ENCODE results near the gene SPATA32.

GRCh38 chr17:45271603-45272002, 9.7 kb upstream of the SPATA32 start:
- no peak for TF ChIP-seq CTCF (conservative IDR thresholded peaks at IDR 0.05)
- TF ChIP-seq EZH2 (IDR thresholded peaks at IDR 0.05; ENCODE audit: low read depth) = no peak

Measured in PC-9 (cell line).